ENCODE results near the gene TMEM41B.

DNA sequence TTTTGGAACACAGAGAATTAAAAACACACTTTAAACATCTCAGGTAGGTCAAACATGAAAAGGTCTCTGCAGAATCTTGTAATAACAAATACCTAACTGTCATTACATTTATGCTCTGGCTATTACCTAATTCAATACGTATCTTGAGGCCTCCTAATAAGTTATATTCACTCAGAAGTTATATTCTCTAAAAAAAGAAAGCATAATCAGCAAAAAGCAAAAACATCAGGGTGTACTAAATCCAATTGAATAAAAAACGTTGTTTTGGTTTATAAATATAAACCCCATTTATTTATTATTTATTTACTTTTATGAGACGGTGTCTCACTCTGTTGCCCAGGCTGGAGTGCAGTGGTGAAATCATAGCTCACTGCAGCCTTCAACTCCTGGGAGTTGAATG lies 10.2 kb downstream of the TMEM41B start:
- TF ChIP-seq, protein P1, sequence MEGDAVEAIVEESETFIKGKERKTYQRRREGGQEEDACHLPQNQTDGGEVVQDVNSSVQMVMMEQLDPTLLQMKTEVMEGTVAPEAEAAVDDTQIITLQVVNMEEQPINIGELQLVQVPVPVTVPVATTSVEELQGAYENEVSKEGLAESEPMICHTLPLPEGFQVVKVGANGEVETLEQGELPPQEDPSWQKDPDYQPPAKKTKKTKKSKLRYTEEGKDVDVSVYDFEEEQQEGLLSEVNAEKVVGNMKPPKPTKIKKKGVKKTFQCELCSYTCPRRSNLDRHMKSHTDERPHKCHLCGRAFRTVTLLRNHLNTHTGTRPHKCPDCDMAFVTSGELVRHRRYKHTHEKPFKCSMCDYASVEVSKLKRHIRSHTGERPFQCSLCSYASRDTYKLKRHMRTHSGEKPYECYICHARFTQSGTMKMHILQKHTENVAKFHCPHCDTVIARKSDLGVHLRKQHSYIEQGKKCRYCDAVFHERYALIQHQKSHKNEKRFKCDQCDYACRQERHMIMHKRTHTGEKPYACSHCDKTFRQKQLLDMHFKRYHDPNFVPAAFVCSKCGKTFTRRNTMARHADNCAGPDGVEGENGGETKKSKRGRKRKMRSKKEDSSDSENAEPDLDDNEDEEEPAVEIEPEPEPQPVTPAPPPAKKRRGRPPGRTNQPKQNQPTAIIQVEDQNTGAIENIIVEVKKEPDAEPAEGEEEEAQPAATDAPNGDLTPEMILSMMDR (conservative IDR thresholded peaks at IDR 0.05 in 1 of 2, IDR thresholded peaks at IDR 0.05 in 1 of 2; ENCODE audit: extremely low read depth in 1 of 2, insufficient read depth in 1 of 2, low read depth in 1 of 2, low read length in 2 of 2): no peak
- no peak for TF ChIP-seq EZH2 (IDR thresholded peaks at IDR 0.05; ENCODE audit: borderline replicate concordance, low read length)
